Pons (tissue), 1 donor: ENCODE data around the gene STC2.

ENCODE experiments used
- DNase-seq: peaks from one replicate; pipeline ENCODE4 v3.0.0-alpha.2; 2016; ENCODE audit warnings: low spot score

STC2 gene

GRCh38 chr5:173265433-173265832, 62.8 kb downstream of the STC2 start:
- no peak for DNase-seq
